Stimulated activated CD4-positive, alpha-beta T cell treated with anti-CD3 and anti-CD28 coated beads, Interleukin-2, amount 100 ng/mL, for 4 hours (primary cell): ENCODE data around the gene ALKBH5.

Experiments used
- DNase-seq: peaks from one replicate; pipeline ENCODE4 v3.0.0-alpha.2; 2020; ENCODE audit warnings: low read depth

ALKBH5 gene

DNA sequence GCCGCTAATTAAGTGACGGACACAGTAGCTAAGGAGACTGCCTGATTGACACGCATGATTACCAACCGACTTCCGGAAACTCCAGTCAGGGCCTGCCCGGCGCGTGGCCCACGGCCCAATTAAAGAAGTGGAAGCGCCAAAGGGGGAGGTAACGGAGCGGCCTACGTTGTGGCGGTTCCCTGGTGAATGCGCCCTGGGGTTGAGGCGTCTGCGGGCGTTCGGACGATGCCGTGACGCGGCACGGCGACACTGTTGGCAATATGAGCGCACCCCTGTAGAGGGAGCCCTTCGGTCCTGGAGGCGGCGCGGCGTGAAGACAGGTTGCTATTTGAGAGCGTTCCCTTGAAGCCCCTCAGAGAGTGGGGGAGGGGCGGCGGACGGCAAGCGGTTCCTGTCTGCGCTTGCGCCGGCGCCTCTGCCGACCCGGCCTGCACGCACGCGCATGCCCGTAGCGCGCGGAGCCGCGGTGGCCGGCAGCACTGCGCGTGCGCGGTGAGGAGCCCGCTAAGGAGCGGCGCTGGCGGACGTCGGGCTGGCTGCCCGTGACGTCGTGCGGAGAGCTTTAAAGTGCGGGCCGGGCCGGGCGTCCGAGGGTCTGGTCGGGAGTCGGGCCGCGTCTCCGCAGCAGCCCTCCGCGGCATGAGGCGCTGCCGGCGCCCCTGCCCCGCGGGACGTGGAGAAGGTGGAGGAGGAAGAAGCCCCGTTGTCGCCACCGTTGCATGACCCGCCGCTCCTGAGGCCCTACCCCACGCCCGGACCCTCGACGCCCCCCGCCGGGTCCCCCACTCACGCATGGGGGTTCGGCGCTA is at the start of gene ALKBH5:
Gene ALKBH5, plus strand, starts transcription at position 495 of the 809 bp plus-strand sequence. CDS start 416 bp downstream, outside the sequence.
- DNase-seq: peak; percentile 95

DNA sequence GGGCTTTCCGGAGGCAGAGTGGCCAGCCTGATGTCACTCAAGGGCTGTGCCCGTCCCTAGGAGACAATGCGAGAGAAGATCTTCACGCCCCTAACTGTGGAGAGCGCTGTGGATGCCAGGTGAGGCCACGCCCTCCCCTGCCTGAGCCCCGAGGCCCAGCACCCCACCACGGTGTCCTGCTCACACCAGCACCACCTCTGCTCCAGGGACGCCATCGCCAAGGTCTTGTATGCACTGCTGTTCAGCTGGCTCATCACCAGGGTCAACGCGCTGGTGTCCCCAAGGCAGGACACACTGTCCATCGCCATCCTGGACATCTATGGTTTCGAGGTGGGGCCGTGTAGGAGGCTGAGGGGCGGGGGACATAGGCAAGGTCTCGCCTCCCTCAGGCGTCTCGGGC is 47.3 kb upstream of the ALKBH5 start:
- DNase-seq: no peak

DNA sequence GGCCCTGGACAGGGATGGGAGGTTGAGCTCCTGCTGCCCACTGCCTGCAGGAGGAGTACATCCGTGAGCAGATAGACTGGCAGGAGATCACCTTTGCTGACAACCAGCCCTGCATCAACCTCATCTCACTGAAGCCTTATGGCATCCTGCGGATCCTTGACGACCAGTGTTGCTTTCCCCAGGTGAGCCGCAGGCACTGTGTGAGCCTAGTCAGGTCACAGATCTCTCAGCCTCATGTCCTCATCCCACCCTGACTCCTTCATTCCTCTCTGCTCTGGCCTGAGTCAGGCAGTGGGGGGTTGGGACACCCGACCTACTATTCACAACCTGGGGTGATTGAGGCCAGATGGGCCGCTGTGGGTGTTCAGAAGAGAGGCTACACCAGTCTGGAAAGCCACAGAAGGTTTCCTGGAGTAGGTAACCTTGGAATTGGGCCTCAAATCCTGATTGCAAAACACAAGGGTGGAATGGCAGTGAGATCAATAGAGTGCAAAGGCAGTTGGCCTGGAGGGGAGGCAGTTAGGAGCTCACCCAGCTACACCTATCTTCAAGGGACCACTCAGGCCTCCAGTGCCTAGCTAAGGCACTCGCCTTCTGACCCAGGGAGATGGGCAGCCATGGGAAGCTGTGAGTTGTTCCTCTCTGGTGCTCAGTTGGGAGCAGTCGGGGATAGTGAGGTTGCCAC is 45.4 kb upstream of the ALKBH5 start:
- no peak for DNase-seq

DNA sequence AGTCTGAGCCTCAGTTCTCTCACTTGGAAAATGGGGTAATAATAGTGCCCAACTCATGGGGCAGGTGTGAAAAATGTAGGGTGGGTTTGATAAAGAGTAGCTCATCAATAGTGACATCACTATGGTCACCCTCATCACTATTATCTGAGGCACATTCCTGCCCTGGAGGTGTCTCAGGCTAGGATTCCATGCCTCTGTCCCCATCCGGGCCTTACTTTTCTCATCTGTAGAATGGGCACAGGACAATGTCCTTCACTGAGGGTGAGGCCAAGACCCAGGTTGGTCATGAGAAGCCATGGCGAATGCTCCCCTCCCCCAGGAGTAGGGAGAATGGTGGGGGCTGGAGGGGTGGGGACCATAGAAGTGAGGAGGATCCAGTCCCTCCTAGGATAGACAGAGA is 44.5 kb upstream of the ALKBH5 start:
- no peak for DNase-seq

DNA sequence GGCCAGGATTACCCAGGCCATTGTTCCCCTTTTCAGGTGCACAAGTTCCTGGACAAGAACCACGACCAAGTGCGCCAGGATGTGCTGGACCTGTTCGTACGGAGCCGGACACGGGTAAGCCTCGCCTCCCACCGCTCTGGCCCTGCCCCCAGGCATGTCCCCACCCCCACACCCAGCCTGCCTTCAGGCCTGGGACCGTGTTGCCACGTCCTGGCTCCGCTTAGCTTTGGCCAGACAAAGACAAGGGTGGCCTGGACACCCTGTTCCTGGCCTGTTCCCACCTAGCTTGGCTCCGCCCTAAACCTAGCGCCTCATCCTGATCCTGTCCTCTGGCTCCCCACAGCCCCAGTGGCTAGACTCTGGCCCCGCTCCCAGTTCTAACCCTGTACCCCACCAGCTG is 44.1 kb upstream of the ALKBH5 start:
- no peak for DNase-seq

DNA sequence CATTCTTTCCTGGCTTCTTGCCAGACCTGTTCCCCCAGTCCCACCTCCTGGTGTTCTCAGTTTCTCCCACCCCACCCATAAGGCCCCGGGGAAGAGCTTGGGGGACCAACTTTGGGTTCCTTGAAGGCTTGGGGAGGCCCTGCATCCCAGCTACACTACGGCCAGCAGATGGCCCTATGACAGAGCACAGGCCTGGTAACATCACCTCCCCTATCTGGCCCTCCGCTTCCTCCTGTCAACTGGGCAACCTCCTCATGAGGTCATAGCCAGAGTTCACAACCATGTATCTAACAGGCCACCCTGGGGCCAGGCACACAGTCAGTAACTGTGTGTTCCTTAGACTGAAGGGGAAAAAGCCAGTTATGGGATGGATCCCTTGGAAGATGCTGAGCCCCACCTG is 43.7 kb upstream of the ALKBH5 start:
- DNase-seq: no peak

DNA sequence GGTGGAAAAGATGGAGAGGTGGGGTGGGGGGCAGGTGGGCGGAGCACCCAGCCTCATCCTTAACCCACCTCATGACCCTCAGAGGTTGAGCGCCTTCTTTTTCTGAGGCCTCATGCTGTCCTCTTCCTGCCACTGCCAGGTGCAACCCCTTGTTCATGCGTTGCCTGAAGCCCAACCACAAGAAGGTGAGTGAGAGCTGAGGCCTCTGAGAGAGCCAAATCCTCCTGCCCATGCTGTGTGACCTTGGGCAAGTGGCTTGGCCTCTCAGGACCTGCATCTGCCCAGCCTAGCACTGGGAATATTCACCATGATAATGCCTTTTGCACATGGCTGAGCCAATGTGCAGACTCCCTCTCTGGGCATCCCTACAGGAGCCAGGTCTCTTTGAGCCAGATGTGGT is 43.0 kb upstream of the ALKBH5 start:
- DNase-seq: no peak

DNA sequence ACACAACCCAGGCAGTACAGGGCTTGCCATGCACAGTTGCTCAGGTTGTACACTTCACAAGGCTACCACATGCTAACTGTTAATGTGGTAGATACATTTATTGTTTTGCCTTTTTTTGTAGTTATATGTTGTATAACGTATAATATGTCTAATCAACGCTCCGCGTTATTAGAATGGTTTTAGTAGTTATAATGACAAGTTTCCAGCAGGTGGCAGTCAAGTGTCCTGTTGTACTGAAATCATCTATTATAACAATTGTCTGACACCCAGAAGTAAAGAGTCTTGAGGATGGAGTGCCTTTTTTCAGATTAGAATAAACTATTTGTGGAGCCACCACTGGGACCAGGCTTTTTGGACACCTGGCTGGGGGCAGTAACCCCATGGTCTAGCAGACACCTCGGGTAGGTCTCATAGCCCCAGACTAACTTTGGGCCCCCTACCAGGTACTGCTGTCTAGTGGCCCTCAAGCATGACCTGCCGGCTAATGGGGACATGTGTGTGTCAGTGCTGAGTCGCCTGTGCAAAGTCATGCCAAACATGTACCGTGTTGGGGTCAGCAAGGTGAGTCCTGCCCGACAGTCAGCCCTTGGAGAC is 42.3 kb upstream of the ALKBH5 start:
- peak; percentile 16 for DNase-seq

DNA sequence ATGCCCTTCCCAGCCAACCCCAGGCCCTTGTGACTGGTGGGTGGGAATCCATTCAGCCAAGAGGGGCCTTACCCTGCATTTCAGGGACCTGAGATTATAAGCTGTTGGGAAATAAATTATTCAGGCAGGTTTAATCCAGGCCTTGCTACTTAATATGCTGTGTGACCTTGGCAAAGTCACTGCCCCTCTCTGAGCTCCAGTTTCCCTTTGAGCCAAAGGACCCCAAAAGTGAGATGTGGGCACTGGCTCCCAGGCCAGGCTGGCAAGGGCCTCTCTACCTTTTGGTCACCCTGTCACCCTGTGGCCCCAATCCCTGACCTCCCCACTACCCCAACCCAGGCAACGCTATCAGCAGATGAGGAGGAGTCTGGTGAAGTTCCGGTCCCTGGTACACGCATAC is 41.2 kb upstream of the ALKBH5 start:
- no peak for DNase-seq

DNA sequence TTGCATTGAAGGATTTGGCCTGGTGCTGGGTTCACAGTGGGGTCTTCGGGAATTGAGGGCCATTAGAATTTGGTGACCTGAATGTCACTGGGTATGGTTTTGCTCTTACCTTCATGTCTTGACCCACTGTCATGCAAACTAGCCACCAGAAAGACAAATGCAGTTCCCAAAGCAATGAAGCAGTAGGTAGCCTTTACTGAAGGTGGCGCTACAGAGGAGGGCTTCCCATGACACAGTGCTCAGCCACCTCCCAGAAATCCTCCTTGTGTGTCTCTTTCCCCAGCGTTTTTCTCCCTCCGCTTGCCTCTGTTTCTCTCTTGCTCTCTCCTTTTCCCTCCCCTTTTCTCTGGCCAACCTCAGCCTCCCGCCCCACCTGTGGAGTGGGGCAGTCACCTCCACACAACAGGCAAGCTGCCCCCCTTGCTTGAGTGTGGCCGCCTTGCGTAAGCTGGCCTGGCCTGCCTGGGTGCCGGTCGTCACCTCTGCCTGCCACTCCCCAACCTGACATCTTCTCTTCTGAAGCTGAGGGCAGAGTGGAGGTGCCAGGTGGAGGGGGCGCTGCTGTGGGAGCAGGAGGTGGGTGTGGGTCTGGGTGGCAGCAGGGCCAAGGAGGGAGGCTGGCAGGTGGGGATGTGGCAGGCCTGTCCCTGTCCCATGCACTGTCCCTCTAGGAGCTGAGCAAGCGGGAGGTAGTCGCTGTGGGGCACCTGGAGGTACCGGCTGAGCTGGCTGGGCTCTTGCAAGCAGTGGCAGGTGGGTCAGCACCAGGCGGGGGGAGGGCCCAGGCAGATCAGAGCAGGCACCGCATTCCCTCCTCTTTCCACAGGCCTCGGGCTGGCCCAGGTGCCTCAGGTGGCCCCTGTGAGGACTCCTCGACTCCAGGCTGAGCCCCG is 40.3 kb upstream of the ALKBH5 start:
- DNase-seq: no peak

DNA sequence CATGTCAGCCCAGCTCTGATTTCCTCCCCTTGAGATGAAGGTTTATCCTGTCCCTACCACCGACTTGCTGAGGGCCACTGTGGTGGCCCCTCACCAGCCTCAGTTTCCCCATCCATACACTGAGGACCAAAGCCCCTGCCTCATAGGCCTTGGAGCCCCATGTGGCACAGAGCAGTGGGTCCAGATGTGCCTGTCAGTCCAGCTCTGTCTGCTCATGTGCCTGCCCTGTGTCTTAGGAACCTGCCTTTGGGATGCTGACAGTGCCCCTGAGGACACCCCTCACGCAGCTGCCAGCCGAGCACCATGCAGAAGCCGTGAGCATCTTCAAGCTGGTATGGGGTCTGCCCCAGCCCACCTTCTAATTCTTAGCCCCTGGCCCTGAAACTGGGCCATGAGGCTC is 39.4 kb upstream of the ALKBH5 start:
- DNase-seq: no peak

DNA sequence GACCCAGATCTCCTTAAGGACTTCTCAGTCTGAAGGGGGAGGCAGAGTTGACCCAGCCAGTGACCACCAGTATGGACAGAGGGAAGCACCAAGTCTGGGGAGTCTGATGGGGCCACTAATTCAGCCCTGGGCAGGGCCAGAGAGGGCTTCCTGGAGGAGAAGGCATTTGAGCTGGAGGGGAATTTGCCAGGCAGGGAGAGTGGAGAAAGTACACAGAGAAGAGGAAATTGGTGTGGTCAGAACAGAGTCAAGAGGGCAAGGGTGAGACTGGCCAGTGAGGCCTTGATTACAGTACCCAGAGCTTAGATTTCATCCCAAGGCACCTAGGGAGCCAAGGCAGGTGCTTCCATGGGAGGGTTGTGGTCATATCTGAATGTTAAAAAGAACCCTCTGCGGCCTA is 38.8 kb upstream of the ALKBH5 start:
- DNase-seq: no peak

DNA sequence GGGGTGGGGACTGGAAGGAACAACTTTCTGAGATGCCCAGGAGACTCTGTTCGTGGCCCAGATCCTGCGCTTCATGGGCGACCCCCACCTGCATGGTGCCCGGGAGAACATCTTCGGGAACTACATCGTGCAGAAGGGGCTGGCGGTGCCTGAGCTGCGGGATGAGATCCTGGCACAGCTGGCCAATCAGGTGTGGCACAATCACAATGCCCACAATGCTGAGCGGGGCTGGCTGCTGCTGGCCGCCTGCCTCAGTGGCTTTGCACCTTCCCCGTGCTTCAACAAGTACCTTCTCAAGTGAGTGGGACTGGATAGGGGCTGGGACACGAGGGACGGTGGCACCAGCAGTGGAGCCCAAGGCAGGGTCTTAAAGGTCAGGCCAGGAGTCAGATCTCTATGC is 37.8 kb upstream of the ALKBH5 start:
- DNase-seq: no peak

DNA sequence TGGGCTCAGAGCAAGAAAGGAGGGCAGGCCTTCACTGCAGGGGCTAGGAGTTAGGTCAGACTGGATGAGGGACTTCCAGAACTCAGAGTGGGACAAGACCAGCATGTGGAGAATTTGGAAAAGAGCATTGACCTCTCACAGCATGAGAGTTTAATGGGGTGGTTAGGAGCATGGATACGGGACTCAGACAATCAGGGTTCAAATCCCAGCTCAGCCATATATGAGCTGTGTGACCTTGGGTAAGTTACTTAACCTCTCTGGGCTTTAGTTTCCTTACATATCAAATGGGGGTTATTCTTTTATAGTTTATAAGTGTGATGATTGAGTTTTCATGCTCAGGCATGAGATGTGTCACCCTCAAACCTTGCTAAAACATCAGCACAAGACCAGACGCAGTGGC is 37.4 kb upstream of the ALKBH5 start:
- DNase-seq: no peak

DNA sequence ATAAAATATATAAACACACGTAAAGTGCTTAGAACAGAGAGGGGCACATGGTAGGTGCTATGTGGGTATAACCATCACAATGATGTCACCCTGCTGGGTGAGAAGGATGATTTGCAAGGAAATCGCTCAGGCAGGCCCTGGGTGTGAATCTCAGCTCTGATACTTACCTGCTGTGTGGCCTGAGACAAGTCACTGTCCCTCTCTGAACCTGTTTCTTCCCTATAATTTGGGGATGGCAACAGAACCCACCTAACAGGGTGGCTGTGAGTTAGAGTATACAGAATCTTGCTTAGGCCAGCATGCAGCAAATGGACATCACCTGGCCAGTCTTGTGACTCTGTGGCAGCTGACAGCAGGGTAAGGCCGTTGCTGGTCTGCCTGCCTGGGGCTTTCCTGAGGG is 36.6 kb upstream of the ALKBH5 start:
- DNase-seq: no peak

DNA sequence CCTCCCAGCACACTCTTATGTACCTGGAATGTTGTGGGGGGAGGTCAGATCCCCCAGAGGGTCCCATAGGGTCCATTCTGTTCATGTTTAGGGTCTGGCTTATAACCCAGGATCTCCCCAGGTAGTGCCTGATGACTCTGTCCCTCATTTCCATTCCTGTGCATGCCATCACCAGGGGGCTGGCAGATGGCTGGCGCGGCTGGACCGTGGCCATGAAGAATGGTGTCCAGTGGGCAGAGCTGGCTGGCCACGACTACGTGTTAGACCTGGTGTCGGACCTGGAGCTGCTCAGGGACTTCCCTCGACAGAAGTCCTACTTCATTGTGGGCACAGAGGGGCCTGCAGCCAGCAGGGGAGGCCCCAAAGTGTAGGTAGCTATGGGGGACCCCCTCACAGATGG is 35.0 kb upstream of the ALKBH5 start:
- DNase-seq: no peak

DNA sequence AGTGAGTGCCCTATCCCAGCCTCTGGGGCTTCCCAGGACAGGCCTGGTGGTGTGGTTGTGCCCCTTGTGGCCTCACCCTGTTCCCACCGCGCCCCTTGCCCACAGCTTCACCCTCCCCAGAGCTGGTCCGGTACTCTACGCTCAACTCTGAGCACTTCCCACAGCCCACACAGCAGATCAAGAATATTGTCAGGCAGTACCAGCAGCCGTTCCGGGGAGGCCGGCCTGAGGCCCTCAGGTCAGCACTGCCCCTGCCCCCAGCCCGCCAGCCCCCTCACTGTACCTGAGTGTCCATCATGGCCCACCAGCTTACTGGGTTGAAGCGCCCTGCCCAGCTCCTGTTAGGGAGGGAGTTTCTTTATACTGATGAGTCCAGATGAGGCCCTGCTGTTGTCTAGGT is 32.3 kb upstream of the ALKBH5 start:
- DNase-seq: no peak

DNA sequence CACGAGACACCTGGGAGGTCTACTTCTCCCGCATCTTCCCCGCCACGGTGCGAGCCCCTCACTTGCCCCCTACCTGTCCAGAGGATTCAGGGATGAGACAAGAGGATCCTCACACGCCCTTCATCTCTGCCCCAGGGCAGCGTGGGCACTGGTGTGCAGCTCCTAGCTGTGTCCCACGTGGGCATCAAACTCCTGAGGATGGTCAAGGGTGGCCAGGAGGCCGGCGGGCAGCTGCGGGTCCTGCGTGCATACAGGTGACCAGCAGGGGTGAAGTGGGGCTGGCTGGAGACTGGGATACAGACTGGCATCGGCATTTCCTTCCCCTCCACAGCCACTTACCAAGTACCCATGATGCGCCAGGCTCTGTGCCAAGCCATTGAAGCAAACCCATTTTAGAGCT is 28.4 kb upstream of the ALKBH5 start:
- no peak for DNase-seq

DNA sequence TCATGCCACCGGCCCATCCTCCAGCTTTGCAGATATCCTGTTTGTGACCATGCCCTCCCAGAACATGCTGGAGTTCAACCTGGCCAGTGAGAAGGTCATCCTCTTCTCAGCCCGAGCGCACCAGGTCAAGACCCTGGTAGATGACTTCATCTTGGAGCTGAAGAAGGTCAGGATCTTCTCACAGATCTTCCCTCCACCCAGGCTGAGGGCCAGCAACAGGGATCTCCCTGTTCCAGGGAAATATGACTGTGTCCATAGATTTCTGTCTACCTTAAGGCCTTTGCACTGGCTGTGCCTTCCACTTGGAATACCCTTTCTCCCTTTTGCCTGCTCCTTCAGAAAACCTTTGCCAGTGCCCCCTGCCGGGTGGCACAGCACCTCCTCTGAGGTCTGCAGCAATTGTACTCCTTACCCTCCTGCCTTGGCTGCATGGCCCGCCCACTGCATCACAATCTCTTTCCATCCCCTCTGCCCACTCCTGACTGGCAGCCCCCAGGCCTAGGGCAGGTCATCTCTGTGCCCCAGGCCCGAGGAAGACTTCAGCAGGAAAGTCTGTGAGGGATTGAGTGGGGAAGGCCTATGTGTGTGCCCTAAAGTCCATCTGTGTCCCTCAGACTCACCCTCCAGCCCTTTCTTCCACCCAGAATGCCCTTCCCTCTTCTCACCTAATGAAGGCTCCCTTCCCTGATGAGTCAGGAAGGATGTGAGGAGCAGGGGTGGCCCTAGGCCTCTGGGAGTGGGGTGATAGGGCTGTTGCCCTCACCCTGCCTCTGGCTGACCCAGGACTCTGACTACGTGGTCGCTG is 27.3 kb upstream of the ALKBH5 start:
- DNase-seq: no peak

DNA sequence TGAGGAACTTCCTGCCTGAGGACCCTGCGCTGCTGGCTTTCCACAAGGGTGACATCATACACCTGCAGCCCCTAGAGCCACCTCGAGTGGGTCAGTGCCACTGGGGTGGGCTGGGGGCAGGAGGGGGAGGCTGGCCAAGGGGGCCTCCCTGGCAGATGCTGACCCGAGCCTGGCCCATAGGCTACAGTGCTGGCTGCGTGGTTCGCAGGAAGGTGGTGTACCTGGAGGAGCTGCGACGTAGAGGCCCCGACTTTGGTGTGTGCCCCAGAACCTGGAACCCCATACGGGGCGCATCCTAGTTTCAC is 26.7 kb upstream of the ALKBH5 start:
- DNase-seq: no peak

DNA sequence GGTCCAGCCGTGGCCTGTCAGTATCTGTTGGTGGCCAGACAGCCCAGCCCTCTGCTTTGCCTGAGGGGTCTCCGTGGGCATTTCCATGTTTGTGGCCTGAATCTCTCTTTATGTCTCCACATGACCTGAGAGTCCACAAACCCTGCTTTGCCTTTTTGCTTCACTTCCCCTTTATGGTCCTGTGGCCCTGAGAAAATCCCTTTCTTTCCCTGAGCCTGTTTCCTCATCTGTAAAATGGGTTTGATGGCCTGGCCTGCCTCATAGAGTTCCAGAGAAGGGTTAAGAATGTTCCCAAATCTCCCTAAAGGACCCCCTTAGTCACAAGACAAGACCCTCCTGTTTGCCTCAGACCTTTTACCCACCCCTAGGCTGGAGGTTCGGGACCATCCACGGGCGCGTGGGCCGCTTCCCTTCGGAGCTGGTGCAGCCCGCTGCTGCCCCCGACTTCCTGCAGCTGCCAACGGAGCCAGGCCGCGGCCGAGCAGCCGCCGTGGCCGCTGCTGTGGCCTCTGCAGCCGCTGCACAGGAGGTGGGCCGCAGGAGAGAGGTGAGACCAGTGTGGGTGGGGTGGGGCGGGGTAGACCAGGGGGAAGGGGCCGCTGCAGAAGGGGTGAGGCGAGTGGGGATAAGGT is 26.2 kb upstream of the ALKBH5 start:
- no peak for DNase-seq
